Heart left ventricle (tissue), 13 donors: ENCODE results near the gene RPP38.

Experiments
- CTCF ChIP-seq, 12 donors: fragments of 200-600 bp; sonication (generic) in 4 of 12; IDR thresholded peaks; one replicate each; pipeline versions ENCODE4 v1.5.0 to v1.8.0; 2018 to 2022; ENCODE audit warnings: antibody characterized with exemption in 12 of 12, mild to moderate bottlenecking in 5 of 12
- POLR2A ChIP-seq, 2 donors: fragments of 450-650 bp; IDR thresholded peaks; one replicate each; pipeline ENCODE4 v1.6.1; 2017; ENCODE audit warnings: antibody characterized with exemption in 2 of 2, mild to moderate bottlenecking in 2 of 2, moderate library complexity in 2 of 2
- donor health status: ischemic (EF 13 %, LVEDD 7.1; RV severe dilation, severe dysfunction).
- donor health status: DM: no; HTN: yes; CAD: no.
- donor health status: DM: no; HTN: no; CAD: no.
- donor health status: ischemic (EF 25% LVEDD 6.9; RV normal size, moderate dysfunction).
- donor health status: ischemic (EF 25% LVEDD 5.7; RV mildly dilated, moderate dysfunction).
- donor health status: ischemic (EF 35%, LVEDD 5.7; RV mildly dilated, moderate dysfunction).
- donor health status: nonischemic (EF 11% LVEDD 7.7; RV severe dilation, severe dysfunction).
- donor health status: DM: yes; HTN: yes; CAD: no.
- donor health status: PGD.
- donor health status: ischemic (EF 29% LVEDD 5.4; RV normal size, mild dysfunction).
- donor health status: nonischemic (EF 23%, LVEDD 6.1; RV moderate dilation, normal function).

DNA sequence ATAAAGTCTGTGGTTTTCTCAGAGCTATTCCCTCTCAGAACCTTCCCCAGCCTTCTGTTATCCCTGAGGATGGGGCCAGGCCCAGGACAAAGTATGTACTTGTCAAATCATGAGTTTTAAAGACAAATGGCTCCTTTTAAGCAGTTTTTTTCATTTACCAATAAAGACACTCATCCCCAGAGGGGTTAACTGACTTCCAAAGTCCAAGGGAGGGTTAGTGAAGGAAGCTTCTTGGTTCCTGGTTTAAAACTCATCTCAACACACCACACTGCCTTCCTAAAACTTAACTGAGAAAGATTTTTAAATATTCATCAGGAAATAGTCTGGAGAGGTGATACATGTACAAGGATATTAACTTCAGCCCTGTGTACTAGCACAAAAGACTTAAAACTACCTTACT is 55.4 kb downstream of the RPP38 start:
- no peak for TF ChIP-seq POLR2A (IDR thresholded peaks at IDR 0.05)
- no peak for TF ChIP-seq CTCF (IDR thresholded peaks at IDR 0.05)
